GM06990 (cell line): ENCODE results near the gene FAM124A.

ENCODE experiments used
- DNase-seq: peaks from one replicate; pipeline ENCODE4 v3.0.0-alpha.2; 2011; ENCODE audit not compliant: insufficient read length; ENCODE audit errors: extremely low read depth
- H3K27me3 ChIP-seq: replicated peaks from 2 replicates; pipeline ENCODE4 v1.6.0; 2011; ENCODE audit warnings: low read length; ENCODE audit not compliant: control insufficient read depth, insufficient read depth
- H3K36me3 ChIP-seq: 2 replicates; pipeline ENCODE4 v1.5.1; 2011; ENCODE audit warnings: low read length; ENCODE audit not compliant: control insufficient read depth, insufficient read depth
- H3K4me3 ChIP-seq: replicated peaks from 2 replicates; pipeline ENCODE4 v1.5.1; 2011; ENCODE audit warnings: low read depth, mild to moderate bottlenecking, control low read depth, low read length
- TF ChIP-seq, protein P1 (sequence below): IDR thresholded peaks from 2 replicates; pipeline ENCODE4 v1.5.1; 2011; ENCODE audit warnings: low read length, control low read depth, mild to moderate bottlenecking, inconsistent platforms; ENCODE audit not compliant: insufficient read depth, poor library complexity, severe bottlenecking

Gene FAM124A

DNA sequence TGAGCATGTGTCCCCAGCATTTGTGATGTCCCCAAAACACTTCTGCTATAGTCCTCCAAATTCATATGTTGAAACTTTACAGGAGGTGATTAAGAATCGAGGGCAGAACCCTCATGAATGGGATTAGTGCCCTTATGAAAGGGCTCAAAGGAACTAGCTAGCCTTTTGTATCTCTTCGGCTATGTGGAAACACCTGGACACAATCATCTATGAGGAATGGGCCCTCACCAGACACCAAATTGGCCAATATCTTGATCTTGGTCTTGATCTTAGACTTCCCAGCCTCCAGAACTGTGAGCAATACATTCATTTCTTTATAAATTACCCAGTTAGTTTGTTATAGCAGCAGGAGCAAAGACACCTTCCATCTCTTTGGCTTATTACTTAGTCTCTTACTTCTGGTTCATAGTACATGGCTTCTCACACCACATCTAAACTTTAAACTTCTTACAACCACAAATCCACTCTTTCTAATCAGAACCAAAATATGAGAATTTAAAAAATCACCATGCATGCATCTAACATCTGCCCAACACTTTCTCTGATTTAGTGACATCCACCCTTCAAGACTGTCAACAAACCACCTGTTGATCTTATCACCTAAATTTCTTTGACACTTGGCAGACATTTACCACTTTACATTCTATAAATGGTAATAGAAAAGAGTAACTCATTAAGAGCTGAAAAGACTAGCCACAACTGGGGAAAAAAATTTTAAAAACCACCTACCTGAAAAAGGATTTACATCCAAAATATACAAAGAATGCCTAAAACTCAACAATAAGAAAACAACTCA, 110.6 kb downstream of the FAM124A start:
- TF ChIP-seq, protein P1, sequence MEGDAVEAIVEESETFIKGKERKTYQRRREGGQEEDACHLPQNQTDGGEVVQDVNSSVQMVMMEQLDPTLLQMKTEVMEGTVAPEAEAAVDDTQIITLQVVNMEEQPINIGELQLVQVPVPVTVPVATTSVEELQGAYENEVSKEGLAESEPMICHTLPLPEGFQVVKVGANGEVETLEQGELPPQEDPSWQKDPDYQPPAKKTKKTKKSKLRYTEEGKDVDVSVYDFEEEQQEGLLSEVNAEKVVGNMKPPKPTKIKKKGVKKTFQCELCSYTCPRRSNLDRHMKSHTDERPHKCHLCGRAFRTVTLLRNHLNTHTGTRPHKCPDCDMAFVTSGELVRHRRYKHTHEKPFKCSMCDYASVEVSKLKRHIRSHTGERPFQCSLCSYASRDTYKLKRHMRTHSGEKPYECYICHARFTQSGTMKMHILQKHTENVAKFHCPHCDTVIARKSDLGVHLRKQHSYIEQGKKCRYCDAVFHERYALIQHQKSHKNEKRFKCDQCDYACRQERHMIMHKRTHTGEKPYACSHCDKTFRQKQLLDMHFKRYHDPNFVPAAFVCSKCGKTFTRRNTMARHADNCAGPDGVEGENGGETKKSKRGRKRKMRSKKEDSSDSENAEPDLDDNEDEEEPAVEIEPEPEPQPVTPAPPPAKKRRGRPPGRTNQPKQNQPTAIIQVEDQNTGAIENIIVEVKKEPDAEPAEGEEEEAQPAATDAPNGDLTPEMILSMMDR = no peak
- H3K27me3 ChIP-seq = no peaks in the 10 kb centered on the region
- DNase-seq = no peak
- H3K36me3 ChIP-seq = no peaks in the 10 kb centered on the region
- no peak overlapping the region for H3K4me3 ChIP-seq

GRCh38 chr13:51333421-51333820, 111.2 kb downstream of the FAM124A start:
- no peak overlapping the region for H3K4me3 ChIP-seq
- H3K27me3 ChIP-seq = no peaks in the 10 kb centered on the region

GRCh38 chr13:51333826-51334225, 111.6 kb downstream of the FAM124A start:
- DNase-seq = no peak
- Histone ChIP-seq H3K4me3 (no peak overlapping the region), H3K36me3 (no peaks in the 10 kb centered on the region), H3K27me3 (no peaks in the 10 kb centered on the region)
- TF ChIP-seq, protein P1 = no peak

More at GRCh38 chr13:51333421-51333820, 111.2 kb downstream of the FAM124A start:
- DNase-seq = no peak
- H3K36me3 ChIP-seq = no peaks in the 10 kb centered on the region
- TF ChIP-seq, protein P1 = no peak
